ENCODE measurements around the gene DEUP1. TPM values are rescaled to one million over a fixed set of nuclear protein-coding genes. Genes with fewer than 3 reads are reported as not detected.

The DEUP1 gene
- total RNA-seq, 1 experiment from 2014 or later: not detected

GRCh38 chr11:93324500-93324899, 6.0 kb upstream of the DEUP1 start:
- intact Hi-C loops (cut with micrococcal nuclease): no loop called here
- CTCF ChIA-PET: no interaction called here

More at GRCh38 chr11:93324500-93324899, 6.0 kb upstream of the DEUP1 start:
- RAD21 ChIA-PET (ENCODE audit: low non-redundant PET in 1 of 2, low total read pairs in 2 of 2, uncharacterized antibody in 2 of 2, unreplicated experiment in 2 of 2): no interaction called here
- H3K9me2 ChIP-seq (ENCODE audit: insufficient read depth): no peaks in the 10 kb centered on the region
- no peak overlapping the region for H3K4me2 ChIP-seq (ENCODE audit: low read length)
- H3K4me3 ChIP-seq (replicated peaks in 1 of 2; ENCODE audit: low read depth in 1 of 2, low read length in 2 of 2): no peak overlapping the region
- H3K9ac ChIP-seq (ENCODE audit: low read length): no peak overlapping the region
- no peaks in the 10 kb centered on the region for H3K4me1 ChIP-seq (ENCODE audit: control insufficient read depth in 1 of 2, insufficient read depth in 2 of 2, low read length in 2 of 2)
- no peaks in the 10 kb centered on the region for H3K27me3 ChIP-seq (ENCODE audit: insufficient read depth, low read length)
- H3K36me3 ChIP-seq (ENCODE audit: control insufficient read depth in 1 of 2, insufficient read depth in 2 of 2, low read length in 2 of 2): no peaks in the 10 kb centered on the region
- no TSS peak for BruUV-seq (replicated peaks)
- no peaks in the 10 kb centered on the region for H3K79me2 ChIP-seq (ENCODE audit: insufficient read depth, low read length)
- ATAC-seq: no peak
- H2AFZ ChIP-seq (ENCODE audit: low read depth, low read length, poor library complexity, severe bottlenecking): no peak overlapping the region
- DNase-seq (ENCODE audit: low read depth, low spot score): no peak
- POLR2A ChIA-PET: no interaction called here
- TF ChIP-seq YY1 (IDR thresholded peaks at IDR 0.05; ENCODE audit: extremely low read depth, insufficient replicate concordance, low read depth, low read length) (no peak), EZH2 (IDR thresholded peaks at IDR 0.05) (no peak), FOSL1 (IDR thresholded peaks at IDR 0.05; ENCODE audit: low read depth) (no peak), CEBPB (IDR thresholded peaks at IDR 0.05; ENCODE audit: low read depth) (no peak), ELF1 (IDR thresholded peaks at IDR 0.05; ENCODE audit: borderline replicate concordance, low read depth) (no peak), ZBTB33 (IDR thresholded peaks at IDR 0.05; ENCODE audit: extremely low read depth, insufficient replicate concordance, low read length) (no peak), SP1 (IDR thresholded peaks at IDR 0.05; ENCODE audit: low read depth) (no peak), RAD21 (IDR thresholded peaks at IDR 0.05; ENCODE audit: low read depth) (no peak), POLR2A (IDR thresholded peaks at IDR 0.05; ENCODE audit: borderline replicate concordance, extremely low read depth, insufficient read depth, insufficient read length) (no peak), ATF3 (IDR thresholded peaks at IDR 0.05) (no peak)
- TF ChIP-seq, protein P1, sequence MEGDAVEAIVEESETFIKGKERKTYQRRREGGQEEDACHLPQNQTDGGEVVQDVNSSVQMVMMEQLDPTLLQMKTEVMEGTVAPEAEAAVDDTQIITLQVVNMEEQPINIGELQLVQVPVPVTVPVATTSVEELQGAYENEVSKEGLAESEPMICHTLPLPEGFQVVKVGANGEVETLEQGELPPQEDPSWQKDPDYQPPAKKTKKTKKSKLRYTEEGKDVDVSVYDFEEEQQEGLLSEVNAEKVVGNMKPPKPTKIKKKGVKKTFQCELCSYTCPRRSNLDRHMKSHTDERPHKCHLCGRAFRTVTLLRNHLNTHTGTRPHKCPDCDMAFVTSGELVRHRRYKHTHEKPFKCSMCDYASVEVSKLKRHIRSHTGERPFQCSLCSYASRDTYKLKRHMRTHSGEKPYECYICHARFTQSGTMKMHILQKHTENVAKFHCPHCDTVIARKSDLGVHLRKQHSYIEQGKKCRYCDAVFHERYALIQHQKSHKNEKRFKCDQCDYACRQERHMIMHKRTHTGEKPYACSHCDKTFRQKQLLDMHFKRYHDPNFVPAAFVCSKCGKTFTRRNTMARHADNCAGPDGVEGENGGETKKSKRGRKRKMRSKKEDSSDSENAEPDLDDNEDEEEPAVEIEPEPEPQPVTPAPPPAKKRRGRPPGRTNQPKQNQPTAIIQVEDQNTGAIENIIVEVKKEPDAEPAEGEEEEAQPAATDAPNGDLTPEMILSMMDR (IDR thresholded peaks at IDR 0.05 in 2 of 3, conservative IDR thresholded peaks at IDR 0.05 in 1 of 3; ENCODE audit: borderline replicate concordance in 1 of 3, insufficient read depth in 1 of 3, low read depth in 2 of 3, low read length in 2 of 3): no peak
- TF ChIP-seq, protein P2, sequence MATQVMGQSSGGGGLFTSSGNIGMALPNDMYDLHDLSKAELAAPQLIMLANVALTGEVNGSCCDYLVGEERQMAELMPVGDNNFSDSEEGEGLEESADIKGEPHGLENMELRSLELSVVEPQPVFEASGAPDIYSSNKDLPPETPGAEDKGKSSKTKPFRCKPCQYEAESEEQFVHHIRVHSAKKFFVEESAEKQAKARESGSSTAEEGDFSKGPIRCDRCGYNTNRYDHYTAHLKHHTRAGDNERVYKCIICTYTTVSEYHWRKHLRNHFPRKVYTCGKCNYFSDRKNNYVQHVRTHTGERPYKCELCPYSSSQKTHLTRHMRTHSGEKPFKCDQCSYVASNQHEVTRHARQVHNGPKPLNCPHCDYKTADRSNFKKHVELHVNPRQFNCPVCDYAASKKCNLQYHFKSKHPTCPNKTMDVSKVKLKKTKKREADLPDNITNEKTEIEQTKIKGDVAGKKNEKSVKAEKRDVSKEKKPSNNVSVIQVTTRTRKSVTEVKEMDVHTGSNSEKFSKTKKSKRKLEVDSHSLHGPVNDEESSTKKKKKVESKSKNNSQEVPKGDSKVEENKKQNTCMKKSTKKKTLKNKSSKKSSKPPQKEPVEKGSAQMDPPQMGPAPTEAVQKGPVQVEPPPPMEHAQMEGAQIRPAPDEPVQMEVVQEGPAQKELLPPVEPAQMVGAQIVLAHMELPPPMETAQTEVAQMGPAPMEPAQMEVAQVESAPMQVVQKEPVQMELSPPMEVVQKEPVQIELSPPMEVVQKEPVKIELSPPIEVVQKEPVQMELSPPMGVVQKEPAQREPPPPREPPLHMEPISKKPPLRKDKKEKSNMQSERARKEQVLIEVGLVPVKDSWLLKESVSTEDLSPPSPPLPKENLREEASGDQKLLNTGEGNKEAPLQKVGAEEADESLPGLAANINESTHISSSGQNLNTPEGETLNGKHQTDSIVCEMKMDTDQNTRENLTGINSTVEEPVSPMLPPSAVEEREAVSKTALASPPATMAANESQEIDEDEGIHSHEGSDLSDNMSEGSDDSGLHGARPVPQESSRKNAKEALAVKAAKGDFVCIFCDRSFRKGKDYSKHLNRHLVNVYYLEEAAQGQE (IDR thresholded peaks at IDR 0.05; ENCODE audit: low read depth): no peak
- no peak overlapping the region for H3K27ac ChIP-seq (ENCODE audit: low read depth, low read length)
- H4K20me1 ChIP-seq (ENCODE audit: insufficient read depth): no peaks in the 10 kb centered on the region
- H3K9me3 ChIP-seq (ENCODE audit: control insufficient read depth in 1 of 2, insufficient read depth in 1 of 2, low read depth in 1 of 2, low read length in 2 of 2): no peaks in the 10 kb centered on the region
